HepG2 (cell line): ENCODE measurements around the gene YAP1. TPM values are rescaled to one million over a fixed set of nuclear protein-coding genes. Genes with fewer than 3 reads are reported as not detected.

Experiments
- ATAD3A ChIP-seq: sonication (generic); formaldehyde crosslinking; IDR thresholded peaks from 2 replicates; pipeline ENCODE4 v1.4.0; 2020; ENCODE audit warnings: missing genetic modification reagents
- CC2D1A ChIP-seq: sonication (generic); formaldehyde crosslinking; IDR thresholded peaks from 2 replicates; pipeline ENCODE4 v1.8.1; 2023; ENCODE audit warnings: mild to moderate bottlenecking, missing genetic modification reagents
- DPF2 ChIP-seq: sonication (generic); formaldehyde crosslinking; IDR thresholded peaks from 2 replicates; pipeline ENCODE4 v1.4.0; 2020; ENCODE audit warnings: mild to moderate bottlenecking, low read depth, missing genetic modification reagents, borderline replicate concordance
- ELF3 ChIP-seq: IDR thresholded peaks from 2 replicates; pipeline ENCODE4 v1.6.1; 2016; ENCODE audit warnings: missing genetic modification reagents, missing compliant biosample characterization
- IRF2 ChIP-seq: IDR thresholded peaks from 2 replicates; pipeline ENCODE4 v1.6.1; 2018; ENCODE audit warnings: missing genetic modification reagents, missing compliant biosample characterization
- MED8 ChIP-seq: sonication (generic); formaldehyde crosslinking; IDR thresholded peaks from 2 replicates; pipeline ENCODE4 v1.8.1; 2023; ENCODE audit warnings: mild to moderate bottlenecking, missing genetic modification reagents; ENCODE audit not compliant: insufficient replicate concordance
- NONO ChIP-seq, 2 experiments: fragments of 450-650 bp in 1 of 2; sonication (generic) in 1 of 2; formaldehyde crosslinking in 1 of 2; IDR thresholded peaks in 1 of 2; conservative IDR thresholded peaks in 1 of 2; 2 replicates each; pipeline versions ENCODE4 v1.6.1 to v1.8.0; 2017 to 2022; ENCODE audit warnings: mild to moderate bottlenecking in 1 of 2, missing genetic modification reagents in 1 of 2, moderate library complexity in 1 of 2
- PTBP1 ChIP-seq: fragments of 200-400 bp; formaldehyde crosslinking; IDR thresholded peaks from 2 replicates; pipeline ENCODE4 v1.6.1; 2018; ENCODE audit warnings: low read length, low read depth; ENCODE audit not compliant: poor library complexity, severe bottlenecking
- RBM22 ChIP-seq: fragments of 200-400 bp; formaldehyde crosslinking; optimal IDR thresholded peaks from 2 replicates; pipeline ENCODE3; 2017; ENCODE audit warnings: mild to moderate bottlenecking, low read length, moderate library complexity
- RCOR2 ChIP-seq: IDR thresholded peaks from 2 replicates; pipeline ENCODE4 v1.6.1; 2016; ENCODE audit warnings: missing biosample characterization, missing genetic modification reagents
- RFXAP ChIP-seq: sonication (generic); formaldehyde crosslinking; IDR thresholded peaks from 2 replicates; pipeline ENCODE4 v1.4.0; 2020; ENCODE audit warnings: missing genetic modification reagents, borderline replicate concordance
- RXRA ChIP-seq: sonication (generic); formaldehyde crosslinking; IDR thresholded peaks from 2 replicates; pipeline ENCODE4 v1.5.1; 2020; ENCODE audit warnings: missing genetic modification reagents
- TCF12 ChIP-seq, 2 experiments: fragments of 450-650 bp in 1 of 2; sonication (generic) in 1 of 2; formaldehyde crosslinking in 1 of 2; IDR thresholded peaks; 2 replicates each; pipeline versions ENCODE4 v1.6.1 to v1.8.0; 2017 to 2022; ENCODE audit warnings: antibody characterized with exemption in 1 of 2, mild to moderate bottlenecking in 1 of 2, missing genetic modification reagents in 1 of 2, moderate library complexity in 1 of 2
- TCF7 ChIP-seq: sonication (generic); IDR thresholded peaks from 2 replicates; pipeline ENCODE4 v1.6.1; 2016; ENCODE audit warnings: antibody characterized with exemption, low read depth
- TCF7L2 ChIP-seq: IDR thresholded peaks from 2 replicates; pipeline ENCODE4 v1.6.1; 2011; ENCODE audit warnings: mild to moderate bottlenecking, low read depth, low read length, moderate library complexity
- ZFP82 ChIP-seq: sonication (generic); formaldehyde crosslinking; IDR thresholded peaks from 2 replicates; pipeline ENCODE4 v1.5.1; 2020; ENCODE audit warnings: mild to moderate bottlenecking, missing genetic modification reagents, borderline replicate concordance
- ZNF562 ChIP-seq: sonication (generic); formaldehyde crosslinking; IDR thresholded peaks from 2 replicates; pipeline ENCODE4 v1.8.0; 2022; ENCODE audit warnings: missing genetic modification reagents, borderline replicate concordance
- ZNF563 ChIP-seq: sonication (generic); formaldehyde crosslinking; IDR thresholded peaks from 2 replicates; pipeline ENCODE4 v1.8.0; 2022; ENCODE audit warnings: mild to moderate bottlenecking, moderate library complexity, missing genetic modification reagents
- polyA plus RNA-seq, 8 experiments: library from polyadenylated mRNA; depleted of rRNA in 3 of 8; stranded (reverse) in 7 of 8; unstranded in 1 of 8; fragments of >200 nt; fragmentation: Illumina TruSeq in 4 of 8; extraction: Trizol in 4 of 8; gene quantifications; 2 replicates each; pipeline versions ENCODE4 v1.2.1 to v1.2.3, GENCODE V29; 2011 to 2016; ENCODE audit warnings: low read depth in 4 of 8, missing spikeins in 1 of 8, mixed read lengths in 1 of 8; ENCODE audit not compliant: insufficient read depth in 1 of 8
- total RNA-seq, 5 experiments: library from RNA; depleted of rRNA; stranded (reverse); fragments of >200 nt; fragmentation: Illumina TruSeq; extraction: Trizol; gene quantifications; 2 replicates each; pipeline ENCODE4 v1.2.3, GENCODE V29; 2016; ENCODE audit warnings: low read depth in 1 of 5
- TF ChIP-seq, protein P1 (sequence below): sonication (generic); formaldehyde crosslinking; IDR thresholded peaks from 2 replicates; pipeline ENCODE4 v1.5.1; 2020; ENCODE audit warnings: missing genetic modification reagents, mild to moderate bottlenecking, borderline replicate concordance
- TF ChIP-seq, protein P2 (sequence below): sonication (generic); formaldehyde crosslinking; IDR thresholded peaks from 2 replicates; pipeline ENCODE4 v1.4.0; 2020; ENCODE audit warnings: missing genetic modification reagents
- TF ChIP-seq, protein P3 (sequence below): sonication (generic); formaldehyde crosslinking; IDR thresholded peaks from 2 replicates; pipeline ENCODE4 v1.4.0; 2020; ENCODE audit warnings: missing genetic modification reagents
- TF ChIP-seq, protein P4 (sequence below): sonication (generic); formaldehyde crosslinking; IDR thresholded peaks from 2 replicates; pipeline ENCODE4 v1.4.0; 2020; ENCODE audit warnings: missing genetic modification reagents, borderline replicate concordance
- TF ChIP-seq, protein P5 (sequence below): sonication (generic); formaldehyde crosslinking; IDR thresholded peaks from 2 replicates; pipeline ENCODE4 v1.5.1; 2020; ENCODE audit warnings: mild to moderate bottlenecking, missing genetic modification reagents, moderate library complexity

The YAP1 gene
- total and polyA plus RNA-seq, 2 of the 13 experiments (the other 11 are each of a cell fraction or from before 2014, with no cell fraction given), result 59.5 to 91.0 TPM

DNA sequence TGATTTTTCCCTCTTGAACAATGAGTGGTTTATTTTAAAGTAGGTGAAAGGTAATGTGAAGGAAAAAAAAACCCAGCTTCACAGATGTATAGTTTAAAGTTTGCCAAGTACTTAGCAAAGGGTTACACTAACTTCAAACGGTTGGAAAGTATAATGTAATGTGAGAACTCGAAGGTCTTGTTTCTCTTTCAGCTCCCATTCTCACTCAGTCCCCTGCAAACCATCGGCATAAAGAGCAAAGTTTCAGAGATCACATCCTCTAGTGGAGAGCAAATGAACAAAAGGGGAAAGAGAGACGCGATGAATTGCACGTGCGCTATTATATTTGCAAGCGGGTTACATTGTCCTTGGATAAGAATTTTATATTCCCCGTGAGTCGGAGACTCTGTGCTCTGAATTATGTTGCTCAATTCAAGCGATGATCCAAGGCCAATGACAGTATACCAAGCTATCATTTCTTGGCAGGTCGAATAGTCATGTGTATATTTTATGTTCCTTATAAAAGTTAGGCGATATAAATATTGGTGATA, 169.5 kb downstream of the YAP1 start (continued):
- no peak for TF ChIP-seq TCF12 (IDR thresholded peaks at IDR 0.05)
- 0 out of 2 replicates have a peak, but pooled peaks have one; percentile 59 for TF ChIP-seq TCF12 (CRISPR knock-in tag; IDR thresholded peaks at IDR 0.05)
- TF ChIP-seq IRF2, result peak; percentile 62; the same call in 1 of the 2 replicates
- no peak for TF ChIP-seq ATAD3A
- peak; percentile 93 for TF ChIP-seq TCF7
- peak; percentile 76; the same call in 1 of the 2 replicates for TF ChIP-seq RFXAP
- TF ChIP-seq, protein P1, sequence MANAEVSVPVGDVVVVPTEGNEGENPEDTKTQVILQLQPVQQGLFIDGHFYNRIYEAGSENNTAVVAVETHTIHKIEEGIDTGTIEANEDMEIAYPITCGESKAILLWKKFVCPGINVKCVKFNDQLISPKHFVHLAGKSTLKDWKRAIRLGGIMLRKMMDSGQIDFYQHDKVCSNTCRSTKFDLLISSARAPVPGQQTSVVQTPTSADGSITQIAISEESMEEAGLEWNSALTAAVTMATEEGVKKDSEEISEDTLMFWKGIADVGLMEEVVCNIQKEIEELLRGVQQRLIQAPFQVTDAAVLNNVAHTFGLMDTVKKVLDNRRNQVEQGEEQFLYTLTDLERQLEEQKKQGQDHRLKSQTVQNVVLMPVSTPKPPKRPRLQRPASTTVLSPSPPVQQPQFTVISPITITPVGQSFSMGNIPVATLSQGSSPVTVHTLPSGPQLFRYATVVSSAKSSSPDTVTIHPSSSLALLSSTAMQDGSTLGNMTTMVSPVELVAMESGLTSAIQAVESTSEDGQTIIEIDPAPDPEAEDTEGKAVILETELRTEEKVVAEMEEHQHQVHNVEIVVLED (CRISPR knock-in tag), result peak; percentile 26; the same call in 1 of the 2 replicates
- TF ChIP-seq, protein P2, sequence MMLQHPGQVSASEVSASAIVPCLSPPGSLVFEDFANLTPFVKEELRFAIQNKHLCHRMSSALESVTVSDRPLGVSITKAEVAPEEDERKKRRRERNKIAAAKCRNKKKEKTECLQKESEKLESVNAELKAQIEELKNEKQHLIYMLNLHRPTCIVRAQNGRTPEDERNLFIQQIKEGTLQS (CRISPR knock-in tag), result no peak
- TF ChIP-seq ELF3 (CRISPR knock-in tag), result peak; percentile 70
- TF ChIP-seq ZNF562 (CRISPR knock-in tag), result no peak
- TF ChIP-seq, protein P3, sequence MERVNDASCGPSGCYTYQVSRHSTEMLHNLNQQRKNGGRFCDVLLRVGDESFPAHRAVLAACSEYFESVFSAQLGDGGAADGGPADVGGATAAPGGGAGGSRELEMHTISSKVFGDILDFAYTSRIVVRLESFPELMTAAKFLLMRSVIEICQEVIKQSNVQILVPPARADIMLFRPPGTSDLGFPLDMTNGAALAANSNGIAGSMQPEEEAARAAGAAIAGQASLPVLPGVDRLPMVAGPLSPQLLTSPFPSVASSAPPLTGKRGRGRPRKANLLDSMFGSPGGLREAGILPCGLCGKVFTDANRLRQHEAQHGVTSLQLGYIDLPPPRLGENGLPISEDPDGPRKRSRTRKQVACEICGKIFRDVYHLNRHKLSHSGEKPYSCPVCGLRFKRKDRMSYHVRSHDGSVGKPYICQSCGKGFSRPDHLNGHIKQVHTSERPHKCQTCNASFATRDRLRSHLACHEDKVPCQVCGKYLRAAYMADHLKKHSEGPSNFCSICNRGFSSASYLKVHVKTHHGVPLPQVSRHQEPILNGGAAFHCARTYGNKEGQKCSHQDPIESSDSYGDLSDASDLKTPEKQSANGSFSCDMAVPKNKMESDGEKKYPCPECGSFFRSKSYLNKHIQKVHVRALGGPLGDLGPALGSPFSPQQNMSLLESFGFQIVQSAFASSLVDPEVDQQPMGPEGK (CRISPR knock-in tag), result 0 out of 2 replicates have a peak, but pooled peaks have one; percentile 8
- no peak for TF ChIP-seq ZNF563 (CRISPR knock-in tag)
- TF ChIP-seq RBM22, result no peak
- TF ChIP-seq ZFP82 (CRISPR knock-in tag), result no peak
- TF ChIP-seq CC2D1A (CRISPR knock-in tag), result no peak
- TF ChIP-seq MED8 (CRISPR knock-in tag), result peak; percentile 80
- peak; percentile 15; the same call in 1 of the 2 replicates for TF ChIP-seq RCOR2 (CRISPR knock-in tag)
- peak; percentile 63; the same call in 1 of the 2 replicates for TF ChIP-seq RXRA (CRISPR knock-in tag)
- TF ChIP-seq NONO (IDR thresholded peaks at IDR 0.05), result no peak
- peak; percentile 46; the same call in 1 of the 2 replicates for TF ChIP-seq NONO (CRISPR knock-in tag; conservative IDR thresholded peaks at IDR 0.05)
- peak; percentile 71 for TF ChIP-seq TCF7L2
- peak; percentile 57; the same call in 1 of the 2 replicates for TF ChIP-seq DPF2 (CRISPR knock-in tag)
- TF ChIP-seq PTBP1, result no peak
- TF ChIP-seq, protein P4, sequence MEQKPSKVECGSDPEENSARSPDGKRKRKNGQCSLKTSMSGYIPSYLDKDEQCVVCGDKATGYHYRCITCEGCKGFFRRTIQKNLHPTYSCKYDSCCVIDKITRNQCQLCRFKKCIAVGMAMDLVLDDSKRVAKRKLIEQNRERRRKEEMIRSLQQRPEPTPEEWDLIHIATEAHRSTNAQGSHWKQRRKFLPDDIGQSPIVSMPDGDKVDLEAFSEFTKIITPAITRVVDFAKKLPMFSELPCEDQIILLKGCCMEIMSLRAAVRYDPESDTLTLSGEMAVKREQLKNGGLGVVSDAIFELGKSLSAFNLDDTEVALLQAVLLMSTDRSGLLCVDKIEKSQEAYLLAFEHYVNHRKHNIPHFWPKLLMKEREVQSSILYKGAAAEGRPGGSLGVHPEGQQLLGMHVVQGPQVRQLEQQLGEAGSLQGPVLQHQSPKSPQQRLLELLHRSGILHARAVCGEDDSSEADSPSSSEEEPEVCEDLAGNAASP (CRISPR knock-in tag), result peak; percentile 70
- TF ChIP-seq, protein P5, sequence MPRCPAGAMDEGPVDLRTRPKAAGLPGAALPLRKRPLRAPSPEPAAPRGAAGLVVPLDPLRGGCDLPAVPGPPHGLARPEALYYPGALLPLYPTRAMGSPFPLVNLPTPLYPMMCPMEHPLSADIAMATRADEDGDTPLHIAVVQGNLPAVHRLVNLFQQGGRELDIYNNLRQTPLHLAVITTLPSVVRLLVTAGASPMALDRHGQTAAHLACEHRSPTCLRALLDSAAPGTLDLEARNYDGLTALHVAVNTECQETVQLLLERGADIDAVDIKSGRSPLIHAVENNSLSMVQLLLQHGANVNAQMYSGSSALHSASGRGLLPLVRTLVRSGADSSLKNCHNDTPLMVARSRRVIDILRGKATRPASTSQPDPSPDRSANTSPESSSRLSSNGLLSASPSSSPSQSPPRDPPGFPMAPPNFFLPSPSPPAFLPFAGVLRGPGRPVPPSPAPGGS (CRISPR knock-in tag), result no peak
